HUES64 (cell line): ENCODE measurements around the gene NEK3. TPM values are rescaled to one million over a fixed set of nuclear protein-coding genes. Genes with fewer than 3 reads are reported as not detected.
"Not testable (repeated sequence)": the region's sequence is repeated elsewhere in the genome, so short reads cannot be mapped to it uniquely, and the experiment has no call there.

Source experiments
- H3K27ac ChIP-seq: 2 replicates; pipeline ENCODE4 v1.7.0; 2013; ENCODE audit warnings: low read depth, low read length, inconsistent platforms
- H3K27me3 ChIP-seq: 2 replicates; pipeline ENCODE4 v1.6.1; 2013; ENCODE audit warnings: mild to moderate bottlenecking, low read length; ENCODE audit not compliant: insufficient read depth
- H3K36me3 ChIP-seq: 2 replicates; pipeline ENCODE4 v1.6.1; 2013; ENCODE audit warnings: mild to moderate bottlenecking, low read length; ENCODE audit not compliant: insufficient read depth
- H3K4me1 ChIP-seq: 2 replicates; pipeline ENCODE4 v1.6.1; 2013; ENCODE audit warnings: mild to moderate bottlenecking, low read length, moderate library complexity; ENCODE audit not compliant: insufficient read depth
- H3K4me3 ChIP-seq: 2 replicates; pipeline ENCODE4 v1.5.1; 2013; ENCODE audit warnings: mild to moderate bottlenecking, low read length, moderate library complexity
- H3K9ac ChIP-seq: 2 replicates; pipeline ENCODE4 v1.6.1; 2013; ENCODE audit warnings: mild to moderate bottlenecking, low read depth, low read length
- H3K9me3 ChIP-seq: 2 replicates; pipeline ENCODE4 v1.6.1; 2013; ENCODE audit warnings: low read depth, low read length; ENCODE audit not compliant: insufficient read depth
- WGBS: fragments of 150-250, 120-280 bp; methylation state at CpG from one replicate; pipeline ENCODE4 v1.1.7; 2013; ENCODE audit warnings: missing lambda C conversion rate; 5-methylcytosine and 5-hydroxymethylcytosine counted together
- polyA plus RNA-seq, 2 experiments: library from polyadenylated mRNA; stranded (reverse); fragments of 50-300 nt; gene quantifications; one replicate each; pipeline ENCODE4 v1.2.3, GENCODE V29; 2013

The NEK3 gene
- polyA plus RNA-seq (2013, experiment 1 of 2) = 17.6 TPM
- 29.9 TPM for polyA plus RNA-seq (2013, experiment 2 of 2)

GRCh38 chr13:52159159-52159982 lies at the start of gene NEK3:
TSS of gene NEK3 (minus strand) at chr13:52159597. CDS start at chr13:52156191, 3,406 bp downstream.
- WGBS = 5% methylated on average over 74 of the region's 74 CpGs
- Histone ChIP-seq H3K4me3 (peak within 1 kb of the TSS; percentile 81), H3K4me1 (peaks cover 33% of the 10 kb centered on the region), H3K9me3 (0 out of 2 replicates have a peak, but pooled peaks cover 4% of the 10 kb centered on the region), H3K27me3 (peaks cover 7% of the 10 kb centered on the region), H3K27ac (no peak within 1 kb of the TSS), H3K36me3 (0 out of 2 replicates have a peak, but pooled peaks cover 3% of the 10 kb centered on the region), H3K9ac (peak within 1 kb of the TSS; percentile 79)

- H3K36me3 ChIP-seq, H3K9ac ChIP-seq, H3K27me3 ChIP-seq, H3K9me3 ChIP-seq, H3K4me1 ChIP-seq, H3K27ac ChIP-seq, H3K4me3 ChIP-seq: not testable (repeated sequence)
- WGBS = 92% methylated on average over 6 of the region's 6 CpGs
Observed at GRCh38 chr13:52208384-52208783, 49.0 kb upstream of the NEK3 start.

GRCh38 chr13:52207896-52208295 lies 48.5 kb upstream of the NEK3 start:
- not testable (repeated sequence) for H3K4me3 ChIP-seq, H3K4me1 ChIP-seq, H3K27me3 ChIP-seq, H3K27ac ChIP-seq, H3K9ac ChIP-seq, H3K9me3 ChIP-seq, H3K36me3 ChIP-seq
- 84% methylated on average over 2 of the region's 3 CpGs for WGBS

- H3K36me3 ChIP-seq, H3K4me3 ChIP-seq, H3K9me3 ChIP-seq, H3K27me3 ChIP-seq, H3K4me1 ChIP-seq, H3K9ac ChIP-seq, H3K27ac ChIP-seq: not testable (repeated sequence)
- WGBS = no CpG with 5 or more reads among the region's 2 CpGs
Observed at GRCh38 chr13:52207337-52207736, 47.9 kb upstream of the NEK3 start.

GRCh38 chr13:52204546-52204945 lies 45.1 kb upstream of the NEK3 start:
- not testable (repeated sequence) for H3K27ac ChIP-seq
- 88% methylated on average over 4 of the region's 4 CpGs for WGBS

GRCh38 chr13:52203864-52204263 lies 44.5 kb upstream of the NEK3 start:
- H3K4me1 ChIP-seq, H3K27ac ChIP-seq, H3K9me3 ChIP-seq, H3K4me3 ChIP-seq, H3K36me3 ChIP-seq, H3K9ac ChIP-seq, H3K27me3 ChIP-seq: not testable (repeated sequence)
- 77% methylated on average over 1 of the region's 1 CpG for WGBS

More at GRCh38 chr13:52204546-52204945, 45.1 kb upstream of the NEK3 start:
- not testable (repeated sequence) for H3K9me3 ChIP-seq, H3K36me3 ChIP-seq, H3K9ac ChIP-seq, H3K4me1 ChIP-seq, H3K27me3 ChIP-seq, H3K4me3 ChIP-seq

- H3K4me3 ChIP-seq, H3K27me3 ChIP-seq, H3K36me3 ChIP-seq, H3K9ac ChIP-seq, H3K27ac ChIP-seq, H3K4me1 ChIP-seq, H3K9me3 ChIP-seq: not testable (repeated sequence)
- WGBS = 61% methylated on average over 7 of the region's 7 CpGs
Observed at GRCh38 chr13:52202506-52202905, 43.1 kb upstream of the NEK3 start.

- H3K4me3 ChIP-seq, H3K27ac ChIP-seq, H3K36me3 ChIP-seq, H3K9ac ChIP-seq, H3K27me3 ChIP-seq, H3K4me1 ChIP-seq, H3K9me3 ChIP-seq: not testable (repeated sequence)
- 79% methylated on average over 12 of the region's 12 CpGs for WGBS
Observed at GRCh38 chr13:52201439-52202193, 42.2 kb upstream of the NEK3 start.

GRCh38 chr13:52195401-52195837 lies 36.0 kb upstream of the NEK3 start:
- Histone ChIP-seq H3K4me1 (no peaks in the 10 kb centered on the region), H3K27me3 (no peaks in the 10 kb centered on the region), H3K36me3 (no peaks in the 10 kb centered on the region), H3K27ac (no peak overlapping the region), H3K9ac (no peak overlapping the region), H3K9me3 (no peaks in the 10 kb centered on the region), H3K4me3 (no peak overlapping the region)
- 96% methylated on average over 34 of the region's 34 CpGs for WGBS

GRCh38 chr13:52194184-52194868 lies 34.9 kb upstream of the NEK3 start:
- Histone ChIP-seq H3K36me3 (0 out of 2 replicates have a peak, but pooled peaks cover 3% of the 10 kb centered on the region), H3K9me3 (no peaks in the 10 kb centered on the region), H3K9ac (peak overlapping the region; percentile 90), H3K4me1 (no peaks in the 10 kb centered on the region), H3K4me3 (peak overlapping the region; percentile 91), H3K27ac (peak overlapping the region; percentile 59; the same call in 1 of the 2 replicates), H3K27me3 (no peaks in the 10 kb centered on the region)
- WGBS = 9% methylated on average over 47 of the region's 47 CpGs
